BJ (cell line): ENCODE results near the gene RANBP3L. TPM values are rescaled to one million over a fixed set of nuclear protein-coding genes. Genes with fewer than 3 reads are reported as not detected.

Experiments used
- CTCF ChIA-PET: fragments of 350-600 bp; formaldehyde crosslinking; extraction: SDS; loops from one replicate; lab custom pipeline; 2021; ENCODE audit warnings: antibody characterized with exemption, inconsistent platforms; lab: Yijun Ruan, JAX
- POLR2A ChIA-PET: fragments of 300-600 bp; sonication (Branson Sonifier 250); formaldehyde crosslinking; extraction: SDS; loops from one replicate; lab custom pipeline; 2021; ENCODE audit warnings: antibody characterized with exemption; lab: Charles Lee
- DNase-seq: peaks from one replicate; pipeline ENCODE4 v3.0.0-alpha.2; 2011; ENCODE audit warnings: low read depth
- H3K27me3 ChIP-seq: 2 replicates; pipeline ENCODE4 v1.6.0; 2011; ENCODE audit warnings: low read length; ENCODE audit not compliant: control insufficient read depth, insufficient read depth
- H3K36me3 ChIP-seq: 2 replicates; pipeline ENCODE4 v1.5.1; 2011; ENCODE audit warnings: low read length; ENCODE audit not compliant: control insufficient read depth, insufficient read depth
- H3K4me3 ChIP-seq: 2 replicates; pipeline ENCODE4 v1.5.1; 2011; ENCODE audit warnings: low read depth, mild to moderate bottlenecking, control low read depth, low read length
- CTCF ChIP-seq: IDR thresholded peaks from 2 replicates; pipeline ENCODE4 v1.5.1; 2011; ENCODE audit warnings: low read depth, mild to moderate bottlenecking, control low read depth, inconsistent platforms, low read length, moderate library complexity; ENCODE audit not compliant: insufficient read depth
- polyA plus RNA-seq: library from polyadenylated mRNA; depleted of rRNA; stranded (reverse); fragments of >200 nt; gene quantifications from 2 replicates; pipeline ENCODE4 v1.2.3, GENCODE V29; 2011

The RANBP3L gene
- polyA plus RNA-seq, 1 experiment, result not detected

GRCh38 chr5:36270175-36270574 lies 31.5 kb downstream of the RANBP3L start:
- ChIA-PET POLR2A (no interaction called here), CTCF (interaction anchor here (0.6 to 1.1 kb wide), 3 partner anchors 12 to 232 kb away, joined by 3 to 4 read pairs (median 3); no protein-coding TSS in a partner anchor)
- DNase-seq, result no peak
- Histone ChIP-seq H3K27me3 (0 out of 2 replicates have a peak, but pooled peaks cover 1% of the 10 kb centered on the region), H3K4me3 (no peak overlapping the region), H3K36me3 (no peaks in the 10 kb centered on the region)
- TF ChIP-seq CTCF, result no peak

- Histone ChIP-seq H3K36me3 (no peaks in the 10 kb centered on the region), H3K27me3 (0 out of 2 replicates have a peak, but pooled peaks cover 1% of the 10 kb centered on the region), H3K4me3 (no peak overlapping the region)
- no peak for TF ChIP-seq CTCF
- DNase-seq, result no peak
- ChIA-PET POLR2A (no interaction called here), CTCF (interaction anchor here (1.7 to 8.3 kb wide), 2 partner anchors 35 to 128 kb away, joined by 5 to 87 read pairs; partner anchors contain the start of gene RANBP3L)
These were observed 32.2 kb downstream of the RANBP3L start for GRCh38 chr5:36269478-36269877.

- H3K27me3 ChIP-seq, result no peaks in the 10 kb centered on the region
- POLR2A ChIA-PET, result no interaction called here
- H3K36me3 ChIP-seq, result no peaks in the 10 kb centered on the region
- H3K4me3 ChIP-seq, result no peak overlapping the region
- no peak for TF ChIP-seq CTCF
- DNase-seq, result no peak
- CTCF ChIA-PET, result interaction anchor here (1.7 to 9.7 kb wide), 3 partner anchors 36 to 133 kb away, joined by 5 to 94 read pairs (median 87); partner anchors contain the start of gene RANBP3L
These were observed 33.8 kb downstream of the RANBP3L start for GRCh38 chr5:36267905-36268304.

- no peak overlapping the region for H3K4me3 ChIP-seq
- TF ChIP-seq CTCF, result no peak
- ChIA-PET CTCF (interaction anchor here (0.6 to 9.7 kb wide), 18 partner anchors 8 to 432 kb away, joined by 3 to 94 read pairs (median 6); partner anchors contain the start of genes NADK2 and RANBP3L), POLR2A (no interaction called here)
- DNase-seq, result no peak
- H3K36me3 ChIP-seq, result no peaks in the 10 kb centered on the region
- no peaks in the 10 kb centered on the region for H3K27me3 ChIP-seq
These were observed 37.4 kb downstream of the RANBP3L start for GRCh38 chr5:36264202-36264760.

- no peak for DNase-seq
- H3K27me3 ChIP-seq, result no peaks in the 10 kb centered on the region
- no peaks in the 10 kb centered on the region for H3K36me3 ChIP-seq
- no peak overlapping the region for H3K4me3 ChIP-seq
- ChIA-PET POLR2A (no interaction called here), CTCF (interaction anchor here (8.3 to 9.7 kb wide), 2 partner anchors 43 to 139 kb away, joined by 87 to 94 read pairs; partner anchors contain the start of gene RANBP3L)
- TF ChIP-seq CTCF, result no peak
These were observed 40.5 kb downstream of the RANBP3L start for GRCh38 chr5:36261186-36261585.
